Central memory CD4-positive, alpha-beta T cell (primary cell): Measurements from ENCODE around the gene APOBEC3C.
"Not testable (repeated sequence)": the region's sequence is repeated elsewhere in the genome, so short reads cannot be mapped to it uniquely, and the experiment has no call there.

ENCODE experiments used
- DNase-seq: peaks from one replicate; pipeline ENCODE4 v3.0.0; 2022

APOBEC3C gene

GRCh38 chr22:39024519-39025308, 10.7 kb downstream of the APOBEC3C start:
- DNase-seq: peak; percentile 40

- no peak for DNase-seq
Measured at GRCh38 chr22:39026509-39027150, 12.6 kb downstream of the APOBEC3C start.

GRCh38 chr22:39027717-39028116, 13.7 kb downstream of the APOBEC3C start:
- DNase-seq: no peak

- no peak for DNase-seq
Measured at GRCh38 chr22:39028281-39028680, 14.2 kb downstream of the APOBEC3C start.

GRCh38 chr22:39029227-39029626, 15.2 kb downstream of the APOBEC3C start:
- no peak for DNase-seq

GRCh38 chr22:39030705-39031104, 16.6 kb downstream of the APOBEC3C start:
- DNase-seq: no peak

GRCh38 chr22:39031434-39032295, 17.6 kb downstream of the APOBEC3C start:
- DNase-seq: not testable (repeated sequence)

GRCh38 chr22:39037071-39037470, 23.0 kb downstream of the APOBEC3C start:
- not testable (repeated sequence) for DNase-seq

GRCh38 chr22:39039306-39040126, 25.5 kb downstream of the APOBEC3C start:
- no peak for DNase-seq

GRCh38 chr22:39040155-39040537, 26.1 kb downstream of the APOBEC3C start:
- DNase-seq: not testable (repeated sequence)

- peak; percentile 62 for DNase-seq
Measured at GRCh38 chr22:39040538-39041296, 26.7 kb downstream of the APOBEC3C start, which contains the start of gene APOBEC3F. APOBEC3F (plus strand) TSS chr22:39040864; CDS start chr22:39040961, 97 bp downstream.

- no peak for DNase-seq
Measured at GRCh38 chr22:39041908-39042307, 27.9 kb downstream of the APOBEC3C start.

- not testable (repeated sequence) for DNase-seq
Measured at GRCh38 chr22:39043063-39043462, 29.0 kb downstream of the APOBEC3C start.

- not testable (repeated sequence) for DNase-seq
Measured at GRCh38 chr22:39045136-39045535, 31.1 kb downstream of the APOBEC3C start.

- not testable (repeated sequence) for DNase-seq
Measured at GRCh38 chr22:39049486-39049885, 35.4 kb downstream of the APOBEC3C start.

- DNase-seq: not testable (repeated sequence)
Measured at GRCh38 chr22:39051844-39052495, 37.9 kb downstream of the APOBEC3C start.

GRCh38 chr22:39055658-39056057, 41.6 kb downstream of the APOBEC3C start:
- DNase-seq: no peak

- DNase-seq: not testable (repeated sequence)
Measured at GRCh38 chr22:39061290-39061689, 47.2 kb downstream of the APOBEC3C start.

GRCh38 chr22:39061951-39062350, 47.9 kb downstream of the APOBEC3C start:
- not testable (repeated sequence) for DNase-seq

- not testable (repeated sequence) for DNase-seq
Measured at GRCh38 chr22:39063904-39064303, 49.8 kb downstream of the APOBEC3C start.
